ENCODE data around the gene DEF6. TPM values are rescaled to one million over a fixed set of nuclear protein-coding genes. Genes with fewer than 3 reads are reported as not detected.

Gene DEF6
- total and polyA plus RNA-seq, 2 of the 13 experiments (the other 11 are each of a cell fraction or from before 2014, with no cell fraction given): 5.2 to 10.0 TPM

DNA sequence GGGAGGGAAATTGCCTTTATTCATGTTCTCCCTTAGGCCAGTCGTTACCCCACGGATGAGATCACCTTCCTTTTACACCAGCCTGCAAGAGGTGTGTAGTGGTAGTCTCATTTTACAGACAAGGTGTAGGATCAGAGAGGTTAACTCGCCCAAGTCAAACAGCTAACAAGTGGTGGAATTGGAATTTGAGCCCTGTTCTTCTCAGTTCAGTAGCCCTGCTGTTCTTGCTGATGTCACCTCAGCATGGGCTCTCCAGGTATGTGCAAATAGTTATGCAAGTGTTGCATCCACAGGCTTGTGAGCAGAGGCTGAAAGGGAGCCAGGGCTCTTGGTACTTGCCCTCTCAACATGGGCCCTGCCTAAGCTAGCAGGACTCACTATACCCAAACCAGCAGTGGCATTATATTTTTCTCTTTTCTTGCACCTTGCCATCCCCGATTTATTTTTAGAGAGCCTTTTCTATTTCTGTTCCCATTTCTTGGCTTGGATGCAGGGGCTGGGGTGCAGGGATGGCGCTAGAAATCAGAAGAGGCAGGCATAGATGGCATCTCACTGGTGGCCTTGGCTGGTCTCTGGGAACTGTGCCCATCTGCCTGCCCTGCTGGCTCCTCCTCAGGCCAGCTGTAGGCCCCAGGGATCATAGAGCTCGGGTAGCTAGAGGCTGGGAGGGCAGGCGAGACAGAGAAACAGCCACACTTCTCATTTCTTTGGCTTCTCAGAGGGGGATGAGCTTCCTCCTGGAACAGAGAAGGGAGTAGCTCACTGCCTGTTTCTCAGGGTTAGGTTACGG is 62.9 kb downstream of the DEF6 start (continued):
- TF ChIP-seq MIXL1 (CRISPR knock-in tag; IDR thresholded peaks at IDR 0.05): peak; percentile 91
- 0 out of 2 replicates have a peak, but pooled peaks have one; percentile 49 for TF ChIP-seq ZNF34 (CRISPR knock-in tag; IDR thresholded peaks at IDR 0.05; ENCODE audit: borderline replicate concordance)
- peak; percentile 58; the same call in 1 of the 2 replicates for TF ChIP-seq SP4 (CRISPR knock-in tag; IDR thresholded peaks at IDR 0.05)
- TF ChIP-seq ZNF850 (CRISPR knock-in tag; conservative IDR thresholded peaks at IDR 0.05): no peak
- TF ChIP-seq NFKBIZ (CRISPR knock-in tag; IDR thresholded peaks at IDR 0.05): 0 out of 2 replicates have a peak, but pooled peaks have one; percentile 26
- TF ChIP-seq RBM22 (optimal IDR thresholded peaks at IDR 0.05; ENCODE audit: low read length): peak; percentile 87
- no peak for TF ChIP-seq CBX1 (IDR thresholded peaks at IDR 0.05; ENCODE audit: low read depth)
- peak; percentile 94 for TF ChIP-seq ZNF331 (CRISPR knock-in tag; IDR thresholded peaks at IDR 0.05)
- TF ChIP-seq BRCA1 (CRISPR knock-in tag; IDR thresholded peaks at IDR 0.05): 0 out of 2 replicates have a peak, but pooled peaks have one; percentile 28
- peak; percentile 69; the same call in 1 of the 2 replicates for TF ChIP-seq ZFP1 (CRISPR knock-in tag; IDR thresholded peaks at IDR 0.05)
- peak; percentile 99 for TF ChIP-seq KDM1A (CRISPR knock-in tag; IDR thresholded peaks at IDR 0.05)
- TF ChIP-seq POLR2AphosphoS2 (IDR thresholded peaks at IDR 0.05; ENCODE audit: low read depth, low read length): no peak
- 0 out of 2 replicates have a peak, but pooled peaks have one; percentile 80 for TF ChIP-seq MIER3 (CRISPR knock-in tag; IDR thresholded peaks at IDR 0.05; ENCODE audit: borderline replicate concordance)
- peak; percentile 73; the same call in 1 of the 2 replicates for TF ChIP-seq ISL2 (CRISPR knock-in tag; IDR thresholded peaks at IDR 0.05)
- no peak for TF ChIP-seq ZNF652 (CRISPR knock-in tag; IDR thresholded peaks at IDR 0.05; ENCODE audit: borderline replicate concordance, low read depth)
- 0 out of 2 replicates have a peak, but pooled peaks have one; percentile 46 for TF ChIP-seq ZBTB38 (CRISPR knock-in tag; IDR thresholded peaks at IDR 0.05)
- no peak for TF ChIP-seq ZNF274 (CRISPR knock-in tag; IDR thresholded peaks at IDR 0.05)
- TF ChIP-seq SOX5 (CRISPR knock-in tag; IDR thresholded peaks at IDR 0.05; ENCODE audit: borderline replicate concordance): peak; percentile 82
- peak; percentile 55; the same call in 1 of the 2 replicates for TF ChIP-seq KDM4B (CRISPR knock-in tag; IDR thresholded peaks at IDR 0.05)
- peak; percentile 81; the same call in 1 of the 2 replicates for TF ChIP-seq ZNF788 (CRISPR knock-in tag; IDR thresholded peaks at IDR 0.05; ENCODE audit: borderline replicate concordance)
- no peak for TF ChIP-seq ZSCAN25 (CRISPR knock-in tag; IDR thresholded peaks at IDR 0.05)
- no peak for TF ChIP-seq TERF1 (CRISPR knock-in tag; IDR thresholded peaks at IDR 0.05)
- TF ChIP-seq ZFX (CRISPR knock-in tag; IDR thresholded peaks at IDR 0.05; ENCODE audit: low read depth): peak; percentile 59; the same call in 1 of the 2 replicates
- TF ChIP-seq KAT8 (CRISPR knock-in tag; IDR thresholded peaks at IDR 0.05): peak; percentile 72
- no peak for TF ChIP-seq KLF15 (CRISPR knock-in tag; IDR thresholded peaks at IDR 0.05; ENCODE audit: borderline replicate concordance)
- TF ChIP-seq, protein P1, sequence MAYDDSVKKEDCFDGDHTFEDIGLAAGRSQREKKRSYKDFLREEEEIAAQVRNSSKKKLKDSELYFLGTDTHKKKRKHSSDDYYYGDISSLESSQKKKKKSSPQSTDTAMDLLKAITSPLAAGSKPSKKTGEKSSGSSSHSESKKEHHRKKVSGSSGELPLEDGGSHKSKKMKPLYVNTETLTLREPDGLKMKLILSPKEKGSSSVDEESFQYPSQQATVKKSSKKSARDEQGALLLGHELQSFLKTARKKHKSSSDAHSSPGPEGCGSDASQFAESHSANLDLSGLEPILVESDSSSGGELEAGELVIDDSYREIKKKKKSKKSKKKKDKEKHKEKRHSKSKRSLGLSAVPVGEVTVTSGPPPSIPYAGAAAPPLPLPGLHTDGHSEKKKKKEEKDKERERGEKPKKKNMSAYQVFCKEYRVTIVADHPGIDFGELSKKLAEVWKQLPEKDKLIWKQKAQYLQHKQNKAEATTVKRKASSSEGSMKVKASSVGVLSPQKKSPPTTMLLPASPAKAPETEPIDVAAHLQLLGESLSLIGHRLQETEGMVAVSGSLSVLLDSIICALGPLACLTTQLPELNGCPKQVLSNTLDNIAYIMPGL (CRISPR knock-in tag; IDR thresholded peaks at IDR 0.05; ENCODE audit: borderline replicate concordance in 1 of 2, low read depth in 1 of 2): peak in 1 of 2 experiments; percentile 63; a peak in 1 of 4 replicates
- TF ChIP-seq SAP130 (CRISPR knock-in tag; IDR thresholded peaks at IDR 0.05; ENCODE audit: low read depth): peak; percentile 91
- no peak for TF ChIP-seq ZNF800 (CRISPR knock-in tag; IDR thresholded peaks at IDR 0.05)

Data from HepG2 (cell line).